Measurements from ENCODE around the gene INS.

DNA sequence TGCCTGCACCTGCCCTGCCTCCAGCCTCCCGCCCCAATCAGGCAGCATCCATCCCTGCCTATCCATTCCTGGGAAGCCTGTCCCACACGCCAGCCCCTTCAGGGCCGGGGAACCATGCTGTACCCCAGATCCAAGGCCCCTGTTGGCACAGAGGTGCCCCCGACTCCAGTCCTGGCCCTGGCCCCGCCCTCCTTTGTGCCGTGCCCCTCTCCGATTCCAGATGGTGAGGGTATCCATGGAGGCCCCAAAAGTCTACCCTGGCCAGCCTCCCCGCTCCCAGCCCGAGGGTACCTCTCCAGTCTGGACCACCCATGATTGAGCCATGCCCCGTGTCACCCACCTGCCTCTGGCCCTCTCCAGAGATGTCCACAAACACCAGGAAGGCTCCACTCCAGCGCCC is 13.4 kb upstream of the INS start:
- TF ChIP-seq MYC (IDR thresholded peaks at IDR 0.05; ENCODE audit: borderline replicate concordance, low read length), result no peak
- no peak for TF ChIP-seq EP300 (IDR thresholded peaks at IDR 0.05)
- TF ChIP-seq POLR2A (IDR thresholded peaks at IDR 0.05; ENCODE audit: low read length), result no peak
- TF ChIP-seq, protein P1, sequence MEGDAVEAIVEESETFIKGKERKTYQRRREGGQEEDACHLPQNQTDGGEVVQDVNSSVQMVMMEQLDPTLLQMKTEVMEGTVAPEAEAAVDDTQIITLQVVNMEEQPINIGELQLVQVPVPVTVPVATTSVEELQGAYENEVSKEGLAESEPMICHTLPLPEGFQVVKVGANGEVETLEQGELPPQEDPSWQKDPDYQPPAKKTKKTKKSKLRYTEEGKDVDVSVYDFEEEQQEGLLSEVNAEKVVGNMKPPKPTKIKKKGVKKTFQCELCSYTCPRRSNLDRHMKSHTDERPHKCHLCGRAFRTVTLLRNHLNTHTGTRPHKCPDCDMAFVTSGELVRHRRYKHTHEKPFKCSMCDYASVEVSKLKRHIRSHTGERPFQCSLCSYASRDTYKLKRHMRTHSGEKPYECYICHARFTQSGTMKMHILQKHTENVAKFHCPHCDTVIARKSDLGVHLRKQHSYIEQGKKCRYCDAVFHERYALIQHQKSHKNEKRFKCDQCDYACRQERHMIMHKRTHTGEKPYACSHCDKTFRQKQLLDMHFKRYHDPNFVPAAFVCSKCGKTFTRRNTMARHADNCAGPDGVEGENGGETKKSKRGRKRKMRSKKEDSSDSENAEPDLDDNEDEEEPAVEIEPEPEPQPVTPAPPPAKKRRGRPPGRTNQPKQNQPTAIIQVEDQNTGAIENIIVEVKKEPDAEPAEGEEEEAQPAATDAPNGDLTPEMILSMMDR (IDR thresholded peaks at IDR 0.05), result no peak
- TF ChIP-seq JUN (IDR thresholded peaks at IDR 0.05), result no peak

Data from A549 (cell line).